GM18519 (cell line): ENCODE results near the gene UBL5.

ENCODE experiments used
- ATAC-seq: cut with Tn5 transposase; IDR thresholded peaks from one replicate; pipeline ENCODE4 v1.9.1; 2021; ENCODE audit warnings: mild to moderate bottlenecking, moderate library complexity; ENCODE audit not compliant: unreplicated experiment, low FRiP score

Gene UBL5

DNA sequence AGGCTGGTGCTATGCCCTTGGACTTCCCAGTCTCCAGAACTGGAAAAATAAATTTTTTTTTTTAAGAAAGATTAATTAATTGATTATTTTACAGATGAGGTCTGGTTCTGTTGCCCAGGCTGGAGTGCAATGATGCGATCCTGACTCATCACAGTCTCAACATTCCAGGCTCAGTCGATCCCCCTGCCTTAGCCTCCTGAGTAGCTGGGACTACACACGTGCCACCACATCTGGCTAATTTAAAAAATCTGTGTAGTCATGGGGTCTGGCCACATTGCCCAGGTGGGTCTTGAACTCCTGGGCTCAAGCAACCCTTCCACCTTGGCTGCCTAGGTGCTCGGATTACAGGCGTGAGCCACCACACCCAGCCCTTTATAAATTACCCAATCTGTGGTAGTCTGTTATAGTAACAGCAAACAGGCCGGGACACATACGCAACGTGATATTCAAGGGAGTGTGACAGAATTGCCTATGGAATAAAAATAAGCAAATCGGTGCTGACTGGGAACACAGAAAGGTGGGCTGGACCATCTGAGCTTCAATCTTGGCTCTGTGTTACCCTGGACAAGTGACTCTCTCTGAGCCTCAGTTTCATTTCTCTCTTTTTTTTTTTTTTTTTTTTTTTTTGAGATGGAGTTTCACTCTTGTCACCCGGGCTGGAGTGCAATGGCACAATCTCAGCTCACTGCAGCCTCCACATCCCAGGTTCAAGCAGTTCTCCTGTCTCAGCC is 50.2 kb downstream of the UBL5 start:
- no peak for ATAC-seq

DNA sequence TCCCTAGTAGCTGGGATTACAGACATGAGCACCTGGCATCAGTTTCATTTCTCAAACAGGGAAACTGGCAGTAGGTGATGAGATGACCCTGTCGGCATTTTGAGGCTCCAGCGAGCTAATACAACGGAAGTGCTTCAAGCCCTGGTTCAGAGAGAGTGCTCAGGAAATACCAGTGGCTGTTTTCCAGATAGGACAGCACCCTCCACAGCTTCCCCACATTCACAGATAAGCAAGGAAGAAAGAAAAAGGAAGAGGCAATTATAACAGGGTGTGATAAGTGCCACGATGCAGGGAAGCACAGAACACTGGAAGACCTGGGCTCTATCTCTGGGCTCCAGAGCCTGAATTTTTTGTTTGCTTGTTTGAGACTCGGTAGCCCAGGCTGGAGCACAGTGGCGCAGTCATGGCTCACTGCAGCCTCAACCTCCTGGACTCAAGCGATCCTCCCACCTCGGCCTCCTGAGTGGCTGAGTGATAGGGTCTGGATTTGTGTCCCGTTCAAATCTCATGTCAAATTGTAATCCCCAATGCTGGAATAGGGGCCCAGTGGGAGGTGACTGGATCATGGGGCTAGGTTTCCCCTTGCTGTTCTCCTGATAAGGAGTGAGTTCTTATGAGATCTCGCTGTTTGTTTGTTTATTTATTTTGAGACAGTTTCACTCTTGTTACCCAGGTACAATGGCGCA is 50.9 kb downstream of the UBL5 start:
- no peak for ATAC-seq
